HUES6 (cell line): ENCODE measurements around the gene IL17C.

Source experiments
- H3K27ac ChIP-seq: 2 replicates; pipeline ENCODE4 v1.7.0; 2013; ENCODE audit warnings: low read depth, mild to moderate bottlenecking, low read length, inconsistent platforms
- H3K27me3 ChIP-seq: 2 replicates; pipeline ENCODE4 v1.6.1; 2013; ENCODE audit warnings: low read length; ENCODE audit not compliant: control insufficient read depth, insufficient read depth
- H3K36me3 ChIP-seq: 2 replicates; pipeline ENCODE4 v1.6.1; 2013; ENCODE audit warnings: low read length; ENCODE audit not compliant: control insufficient read depth, insufficient read depth
- H3K4me1 ChIP-seq: 2 replicates; pipeline ENCODE4 v1.6.1; 2013; ENCODE audit warnings: low read length; ENCODE audit not compliant: control insufficient read depth, insufficient read depth
- H3K4me3 ChIP-seq: 2 replicates; pipeline ENCODE4 v1.5.1; 2013; ENCODE audit warnings: low read depth, low read length
- H3K9ac ChIP-seq: one replicate; pipeline ENCODE4 v1.6.1; 2013; ENCODE audit warnings: mild to moderate bottlenecking, low read length
- H3K9me3 ChIP-seq: 2 replicates; pipeline ENCODE4 v1.6.1; 2013; ENCODE audit warnings: low read depth, low read length; ENCODE audit not compliant: control insufficient read depth, insufficient read depth

The IL17C gene

GRCh38 chr16:88649195-88649923, 11.0 kb downstream of the IL17C start:
- peaks cover 15% of the 10 kb centered on the region for H3K4me1 ChIP-seq
- H3K9me3 ChIP-seq: no peaks in the 10 kb centered on the region
- H3K36me3 ChIP-seq: peaks cover 17% of the 10 kb centered on the region
- no peak overlapping the region for H3K27ac ChIP-seq
- no peaks in the 10 kb centered on the region for H3K27me3 ChIP-seq
- H3K4me3 ChIP-seq: peak overlapping the region; percentile 93
- no peak overlapping the region for H3K9ac ChIP-seq

GRCh38 chr16:88649924-88650748, 11.8 kb downstream of the IL17C start:
- Histone ChIP-seq H3K9ac (peak overlapping the region; percentile 72), H3K4me3 (peak overlapping the region; percentile 93), H3K4me1 (peaks cover 15% of the 10 kb centered on the region), H3K36me3 (peaks cover 24% of the 10 kb centered on the region), H3K27me3 (no peaks in the 10 kb centered on the region), H3K27ac (peak overlapping the region; percentile 58; the same call in 1 of the 2 replicates), H3K9me3 (no peaks in the 10 kb centered on the region)

DNA sequence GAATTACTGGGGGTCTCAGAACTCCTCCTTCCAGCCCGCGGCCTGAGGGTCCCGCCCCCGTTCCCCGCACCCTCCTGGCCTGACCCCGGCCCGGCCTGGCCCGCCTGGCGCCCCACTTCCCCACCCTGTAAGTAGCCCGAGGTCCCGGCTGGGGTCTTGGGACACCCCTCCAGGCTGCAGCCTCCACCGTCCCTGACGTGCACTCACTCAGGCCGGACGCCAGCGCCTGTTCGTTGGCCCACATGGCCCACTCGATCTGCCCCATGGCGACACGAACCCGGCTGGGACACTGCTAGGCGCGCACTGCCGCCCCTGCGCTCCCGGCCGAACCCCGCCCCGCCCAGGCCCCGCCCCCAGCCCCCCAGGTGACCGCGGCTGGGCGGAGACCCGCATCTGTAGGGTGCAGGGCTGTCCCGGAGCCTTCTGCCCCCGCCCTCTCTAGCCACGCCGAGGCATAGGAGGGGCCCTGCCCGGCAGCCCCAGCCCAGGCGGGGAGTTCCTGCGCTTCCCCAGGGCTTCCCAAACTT, 12.4 kb downstream of the IL17C start, which contains the start of gene CYBA:
CYBA (minus strand) TSS at position 305 of the 527 bp plus-strand sequence; CDS start at position 265, 40 bp downstream.
- H3K9me3 ChIP-seq: no peaks in the 10 kb centered on the region
- H3K4me3 ChIP-seq: peak within 1 kb of the TSS; percentile 93
- H3K27ac ChIP-seq: peak within 1 kb of the TSS; percentile 58; the same call in 1 of the 2 replicates
- H3K27me3 ChIP-seq: no peaks in the 10 kb centered on the region
- peaks cover 31% of the 10 kb centered on the region for H3K36me3 ChIP-seq
- H3K4me1 ChIP-seq: peaks cover 15% of the 10 kb centered on the region
- peak within 1 kb of the TSS; percentile 72 for H3K9ac ChIP-seq

DNA sequence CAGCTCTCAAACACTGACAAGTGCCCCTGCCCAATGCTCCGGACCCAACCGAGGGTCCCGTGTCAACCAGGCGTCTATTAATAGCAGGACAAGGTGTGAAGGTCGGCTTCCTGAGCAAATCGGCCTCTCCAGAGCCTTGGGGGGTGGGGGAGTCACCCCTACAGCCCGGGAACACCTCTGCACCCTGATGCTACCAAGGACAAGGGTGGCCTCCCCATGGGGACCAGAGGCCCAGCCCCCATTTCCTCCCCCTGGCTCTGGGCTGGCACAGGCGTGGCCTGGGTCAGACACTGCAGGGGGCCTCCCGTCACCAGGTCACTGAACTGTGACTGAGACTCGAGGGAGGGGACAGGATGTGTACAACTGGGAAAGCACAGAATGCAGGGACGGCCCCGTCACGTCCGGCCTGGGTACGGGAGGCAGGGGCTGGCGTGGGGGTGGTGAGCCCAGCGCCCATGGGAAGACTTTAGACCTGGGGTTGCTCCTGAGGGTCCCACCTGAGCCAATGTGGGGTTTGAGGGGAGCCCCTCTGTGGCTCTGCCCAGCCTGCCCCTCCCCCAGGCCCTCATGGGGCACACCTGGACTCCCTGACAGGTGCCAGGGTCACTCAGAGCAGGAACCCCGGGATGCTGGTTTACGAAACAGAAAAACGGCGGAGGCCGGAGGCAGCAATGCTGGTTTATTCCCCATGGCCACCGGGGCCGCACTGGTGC, 13.1 kb downstream of the IL17C start:
- Histone ChIP-seq H3K27me3 (no peaks in the 10 kb centered on the region), H3K9me3 (no peaks in the 10 kb centered on the region), H3K9ac (peak overlapping the region; percentile 20), H3K36me3 (peaks cover 37% of the 10 kb centered on the region), H3K27ac (no peak overlapping the region), H3K4me3 (peak overlapping the region; percentile 93), H3K4me1 (peaks cover 15% of the 10 kb centered on the region)

DNA sequence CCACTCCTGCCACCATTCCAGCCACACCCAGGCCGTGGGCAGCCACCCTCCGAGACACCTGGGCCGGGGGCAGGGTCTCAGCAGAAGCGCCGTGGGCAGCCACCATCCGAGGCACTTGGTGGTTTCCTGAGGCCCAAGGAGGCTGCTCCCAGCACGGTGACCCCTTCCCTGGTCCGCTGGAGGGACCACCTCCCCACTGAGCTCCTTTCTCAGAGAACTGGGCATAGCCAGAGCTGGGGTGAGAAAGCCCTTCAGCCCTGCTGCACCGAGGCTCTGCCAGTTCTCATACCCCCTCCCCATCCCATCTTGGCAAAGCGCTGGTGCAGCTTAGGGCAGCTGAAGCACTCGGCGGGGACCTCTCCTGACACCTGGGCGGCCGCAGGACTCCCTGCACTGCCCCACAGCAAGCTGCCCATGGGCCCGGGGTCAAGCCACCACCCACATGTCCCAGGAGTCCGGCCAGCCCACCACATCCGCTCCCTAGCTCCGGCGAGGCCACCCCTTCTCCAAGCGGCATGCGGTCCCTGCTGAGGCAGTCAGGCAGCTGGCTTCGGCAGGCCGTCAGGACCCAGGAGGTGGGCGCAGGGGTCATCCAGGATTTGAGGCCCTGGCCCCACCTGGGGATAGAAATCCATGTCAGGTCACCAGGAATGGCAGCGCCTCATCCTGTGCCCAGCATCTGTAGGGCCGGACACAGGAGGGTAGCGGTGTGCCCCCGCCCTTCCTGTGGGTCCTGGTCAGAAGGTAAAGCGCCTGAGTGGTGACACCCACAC, 13.8 kb downstream of the IL17C start:
- H3K27ac ChIP-seq: no peak overlapping the region
- no peaks in the 10 kb centered on the region for H3K27me3 ChIP-seq
- H3K36me3 ChIP-seq: peaks cover 43% of the 10 kb centered on the region
- peaks cover 15% of the 10 kb centered on the region for H3K4me1 ChIP-seq
- no peak overlapping the region for H3K9ac ChIP-seq
- H3K9me3 ChIP-seq: no peaks in the 10 kb centered on the region
- H3K4me3 ChIP-seq: no peak overlapping the region

DNA sequence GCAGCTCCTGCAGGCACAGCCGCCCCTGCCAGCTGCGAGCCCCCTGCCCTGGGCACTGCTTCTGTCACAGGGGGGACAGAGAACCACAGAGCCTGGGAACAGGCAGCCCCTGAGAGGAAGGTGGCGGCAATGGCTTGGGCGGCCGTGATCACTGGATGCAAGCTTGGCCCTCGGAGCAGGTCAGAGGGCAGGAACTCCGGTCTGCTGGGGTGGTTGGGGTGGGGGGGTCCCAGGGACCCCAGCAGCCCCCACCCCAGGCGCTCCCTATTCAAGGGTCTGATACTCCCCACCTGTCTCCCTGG, 14.3 kb downstream of the IL17C start:
- peaks cover 15% of the 10 kb centered on the region for H3K4me1 ChIP-seq
- H3K9ac ChIP-seq: no peak overlapping the region
- no peak overlapping the region for H3K4me3 ChIP-seq
- H3K9me3 ChIP-seq: no peaks in the 10 kb centered on the region
- H3K27ac ChIP-seq: no peak overlapping the region
- peaks cover 48% of the 10 kb centered on the region for H3K36me3 ChIP-seq
- H3K27me3 ChIP-seq: no peaks in the 10 kb centered on the region

DNA sequence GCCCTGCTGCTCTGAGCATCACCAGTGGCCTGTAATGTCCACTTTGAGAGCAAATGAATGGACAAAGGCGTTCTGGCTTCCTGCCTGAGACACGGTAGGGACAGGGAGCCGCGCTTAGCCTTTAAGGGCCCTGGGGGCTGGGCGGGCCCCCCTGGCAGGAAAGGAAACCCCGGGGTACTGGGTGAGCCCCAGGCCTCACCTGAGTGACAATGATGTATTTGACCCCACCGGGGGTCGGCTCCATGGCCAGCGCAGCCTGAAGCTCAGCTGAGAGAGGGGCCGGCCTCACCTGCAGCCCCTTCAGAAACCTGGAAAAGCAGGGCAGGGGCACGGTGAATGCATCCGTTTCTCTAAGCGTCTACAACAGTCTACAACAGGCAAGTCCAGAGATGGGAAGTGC, 14.7 kb downstream of the IL17C start:
- Histone ChIP-seq H3K9me3 (no peaks in the 10 kb centered on the region), H3K27me3 (no peaks in the 10 kb centered on the region), H3K4me1 (peaks cover 15% of the 10 kb centered on the region), H3K9ac (no peak overlapping the region), H3K4me3 (no peak overlapping the region), H3K36me3 (peaks cover 52% of the 10 kb centered on the region), H3K27ac (no peak overlapping the region)

GRCh38 chr16:88653596-88654362, 15.4 kb downstream of the IL17C start:
- no peaks in the 10 kb centered on the region for H3K27me3 ChIP-seq
- H3K27ac ChIP-seq: no peak overlapping the region
- H3K9ac ChIP-seq: no peak overlapping the region
- H3K4me3 ChIP-seq: no peak overlapping the region
- peaks cover 15% of the 10 kb centered on the region for H3K4me1 ChIP-seq
- H3K36me3 ChIP-seq: peaks cover 56% of the 10 kb centered on the region
- H3K9me3 ChIP-seq: no peaks in the 10 kb centered on the region

DNA sequence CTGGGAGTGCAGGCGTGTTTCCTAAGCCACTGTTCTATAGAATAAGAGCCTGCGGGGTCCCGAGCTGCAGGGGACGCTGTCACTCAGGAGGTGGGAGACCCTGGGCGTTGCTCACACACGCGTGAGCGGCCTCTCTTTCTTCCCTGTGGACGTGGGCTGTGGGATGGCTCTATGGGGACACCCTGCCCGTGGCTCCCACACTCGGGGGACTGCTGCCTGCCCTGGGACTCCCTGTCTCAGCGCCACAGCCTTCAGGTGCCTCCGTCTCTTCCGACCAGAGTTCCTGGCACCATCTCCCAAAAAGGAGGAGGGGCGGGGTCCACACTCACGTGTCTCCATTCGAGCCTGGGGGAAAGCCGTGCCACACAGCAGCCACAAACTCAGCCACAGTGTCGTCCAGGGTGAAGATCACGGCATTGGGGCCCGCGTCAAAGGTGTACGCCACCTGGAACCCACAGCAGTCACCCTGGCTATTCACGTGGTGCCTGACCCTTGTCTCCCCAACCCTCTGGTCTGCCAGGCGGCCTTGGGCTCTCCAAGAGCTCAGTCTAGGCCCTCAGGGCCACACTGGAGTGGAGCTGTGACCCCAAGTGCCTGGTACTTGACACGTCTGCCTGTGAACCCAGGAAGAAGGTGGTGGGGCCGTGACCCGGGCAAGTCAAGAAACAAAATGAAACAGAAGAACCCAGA, 16.1 kb downstream of the IL17C start:
- no peak overlapping the region for H3K4me3 ChIP-seq
- peaks cover 56% of the 10 kb centered on the region for H3K36me3 ChIP-seq
- H3K27ac ChIP-seq: no peak overlapping the region
- no peak overlapping the region for H3K9ac ChIP-seq
- H3K4me1 ChIP-seq: peaks cover 15% of the 10 kb centered on the region
- no peaks in the 10 kb centered on the region for H3K9me3 ChIP-seq
- no peaks in the 10 kb centered on the region for H3K27me3 ChIP-seq
